IPS-NIHi7 (cell line): ENCODE data around the gene NMRK1.

ENCODE experiments used
- DNase-seq: peaks from one replicate; pipeline ENCODE4 v3.0.0; 2012; ENCODE audit warnings: mixed read lengths; ENCODE audit errors: extremely low spot score

The NMRK1 gene

GRCh38 chr9:75063556-75064305 lies 24.2 kb downstream of the NMRK1 start:
- no peak for DNase-seq

GRCh38 chr9:75061169-75061568 lies 26.8 kb downstream of the NMRK1 start:
- no peak for DNase-seq

GRCh38 chr9:75054368-75055001 lies 33.5 kb downstream of the NMRK1 start:
- DNase-seq: no peak

GRCh38 chr9:75053869-75054268 lies 34.1 kb downstream of the NMRK1 start:
- DNase-seq: no peak

GRCh38 chr9:75051285-75051684 lies 36.7 kb downstream of the NMRK1 start:
- no peak for DNase-seq

GRCh38 chr9:75047506-75047905 lies 40.4 kb downstream of the NMRK1 start:
- no peak for DNase-seq

GRCh38 chr9:75046725-75047345 lies 41.1 kb downstream of the NMRK1 start:
- DNase-seq: no peak

- DNase-seq: no peak
Measured at GRCh38 chr9:75041041-75041440, 46.9 kb downstream of the NMRK1 start.

- DNase-seq: no peak
Measured at GRCh38 chr9:75039801-75040200, 48.2 kb downstream of the NMRK1 start.

GRCh38 chr9:75039009-75039408 lies 48.9 kb downstream of the NMRK1 start:
- DNase-seq: no peak

- DNase-seq: no peak
Measured at GRCh38 chr9:75036793-75037192, 51.2 kb downstream of the NMRK1 start.

- no peak for DNase-seq
Measured at GRCh38 chr9:75033791-75034473, 54.0 kb downstream of the NMRK1 start.

GRCh38 chr9:75027187-75028107 lies 60.5 kb downstream of the NMRK1 start:
- DNase-seq: peak; percentile 62

GRCh38 chr9:75023846-75024245 lies 64.1 kb downstream of the NMRK1 start:
- DNase-seq: no peak

GRCh38 chr9:75019654-75020053 lies 68.3 kb downstream of the NMRK1 start:
- no peak for DNase-seq

GRCh38 chr9:75019022-75019421 lies 68.9 kb downstream of the NMRK1 start:
- no peak for DNase-seq

- no peak for DNase-seq
Measured at GRCh38 chr9:75017378-75017777, 70.6 kb downstream of the NMRK1 start.

- no peak for DNase-seq
Measured at GRCh38 chr9:75013735-75014134, 74.2 kb downstream of the NMRK1 start.
